GM18951 (cell line): ENCODE data around the gene RPL13.

ENCODE experiments used
- POLR2A ChIP-seq: IDR thresholded peaks from 4 replicates; pipeline ENCODE4 v1.6.1; 2011; ENCODE audit warnings: mild to moderate bottlenecking; ENCODE audit not compliant: insufficient read length, insufficient read depth; ENCODE audit errors: extremely low read depth
- in situ Hi-C: fragments of 300-500 bp; cut with MboI; formaldehyde crosslinking; loops from one replicate; pipeline ENCODE4 v1.12.0; 2022; ENCODE audit warnings: low sequenced_read_pairs, mixed read lengths, inconsistent platforms; ENCODE audit not compliant: unreplicated experiment

RPL13 gene

GRCh38 chr16:89607453-89607852, 47.0 kb downstream of the RPL13 start:
- in situ Hi-C loops: no loop called here
- no peak for TF ChIP-seq POLR2A

GRCh38 chr16:89607937-89608740, 47.7 kb downstream of the RPL13 start:
- in situ Hi-C loops: no loop called here

GRCh38 chr16:89610108-89610453, 49.6 kb downstream of the RPL13 start:
- no peak for TF ChIP-seq POLR2A
- in situ Hi-C loops: no loop called here

More at GRCh38 chr16:89607937-89608740, 47.7 kb downstream of the RPL13 start:
- no peak for TF ChIP-seq POLR2A

GRCh38 chr16:89612415-89613166, 52.1 kb downstream of the RPL13 start:
- in situ Hi-C loops: no loop called here
- TF ChIP-seq POLR2A: no peak

GRCh38 chr16:89613231-89613953, 52.9 kb downstream of the RPL13 start, which contains the start of gene DPEP1:
DPEP1 (plus strand) TSS chr16:89613642; CDS start chr16:89630411, 16,769 bp downstream.
- in situ Hi-C loops: no loop called here
- TF ChIP-seq POLR2A: no peak

- in situ Hi-C loops: no loop called here
Observed at GRCh38 chr16:89613954-89614459, 53.5 kb downstream of the RPL13 start.

More at GRCh38 chr16:89613954-89614459, 53.5 kb downstream of the RPL13 start:
- TF ChIP-seq POLR2A: no peak
